HFFc6 (cell line): ENCODE results near the gene PTPRM. TPM values are rescaled to one million over a fixed set of nuclear protein-coding genes. Genes with fewer than 3 reads are reported as not detected.

Source experiments
- DNase-seq: peaks from one replicate; pipeline ENCODE4 v3.0.0-alpha.2; 2018
- H3K27ac Mint-ChIP-seq: 2 replicates; pipeline ENCODE4 v1.8.0; 2020; ENCODE audit warnings: mild to moderate bottlenecking, mixed read lengths
- H3K27me3 Mint-ChIP-seq: 2 replicates; pipeline ENCODE4 v1.8.0; 2021; ENCODE audit warnings: mild to moderate bottlenecking, moderate library complexity, mixed read lengths; ENCODE audit not compliant: insufficient read depth
- H3K36me3 Mint-ChIP-seq: 2 replicates; pipeline ENCODE4 v1.8.0; 2021; ENCODE audit warnings: low read depth, mixed read lengths
- H3K4me1 Mint-ChIP-seq: 2 replicates; pipeline ENCODE4 v1.8.0; 2020; ENCODE audit warnings: low read depth, mixed read lengths
- H3K4me3 Mint-ChIP-seq: 2 replicates; pipeline ENCODE4 v1.8.0; 2020; ENCODE audit warnings: mild to moderate bottlenecking, moderate library complexity, mixed read lengths
- H3K9me3 Mint-ChIP-seq: 2 replicates; pipeline ENCODE4 v1.8.0; 2020; ENCODE audit warnings: mild to moderate bottlenecking, mixed read lengths
- CTCF ChIP-seq: fragments of 200-600 bp; sonication (generic); IDR thresholded peaks from 2 replicates; pipeline ENCODE4 v1.5.0; 2021; ENCODE audit warnings: antibody characterized with exemption, mild to moderate bottlenecking
- total RNA-seq, 6 experiments: library from RNA; stranded (reverse); fragmentation: NEBNext Ultra II Directional; extraction: Animal tissue kit (Norgen Biotek cat#: 25700); gene quantifications; 2 replicates in 1 of 6; 3 replicates in 5 of 6; pipeline ENCODE4 v1.2.3, GENCODE V29; 2021

PTPRM gene
- total RNA-seq, 6 experiments from 2014 or later, result 39.4 to 49.8 (median 43.8) TPM

GRCh38 chr18:8241731-8242130 lies 674.6 kb downstream of the PTPRM start:
- Mint-ChIP-seq H3K4me1 (peaks cover 6% of the 10 kb centered on the region; the same call in 1 of the 2 replicates), H3K4me3 (no peak overlapping the region)

GRCh38 chr18:8242151-8242696 lies 675.1 kb downstream of the PTPRM start:
- no peak overlapping the region for H3K27ac Mint-ChIP-seq
- no peaks in the 10 kb centered on the region for H3K36me3 Mint-ChIP-seq
- no peak overlapping the region for H3K4me3 Mint-ChIP-seq
- TF ChIP-seq CTCF, result no peak
- H3K9me3 Mint-ChIP-seq, result no peaks in the 10 kb centered on the region
- no peaks in the 10 kb centered on the region; the same call in 1 of the 2 replicates for H3K27me3 Mint-ChIP-seq
- peaks cover 6% of the 10 kb centered on the region; the same call in 1 of the 2 replicates for H3K4me1 Mint-ChIP-seq
- no peak for DNase-seq

More at GRCh38 chr18:8241731-8242130, 674.6 kb downstream of the PTPRM start:
- H3K36me3 Mint-ChIP-seq, result no peaks in the 10 kb centered on the region
- no peaks in the 10 kb centered on the region; the same call in 1 of the 2 replicates for H3K27me3 Mint-ChIP-seq
- H3K9me3 Mint-ChIP-seq, result no peaks in the 10 kb centered on the region
- TF ChIP-seq CTCF, result no peak
- H3K27ac Mint-ChIP-seq, result no peak overlapping the region
- DNase-seq, result no peak

DNA sequence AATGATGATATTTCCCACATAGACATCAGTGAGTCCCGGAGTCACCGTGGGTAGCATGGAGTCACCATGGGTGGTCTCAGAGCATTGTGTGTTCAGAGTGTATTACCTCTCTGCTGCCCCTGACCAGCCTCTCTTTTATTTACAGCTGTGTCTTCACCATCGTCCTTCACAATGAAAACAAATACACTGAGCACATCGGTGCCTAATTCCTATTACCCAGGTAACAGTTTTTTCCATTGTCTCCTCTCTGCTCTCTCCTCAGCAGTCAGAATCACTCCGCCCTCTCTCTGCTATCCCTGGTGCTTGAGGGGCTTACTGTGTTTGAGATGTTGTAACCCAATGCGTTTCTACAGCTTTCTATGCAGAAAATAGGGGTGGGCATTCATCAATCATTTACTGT lies 680.6 kb downstream of the PTPRM start:
- Mint-ChIP-seq H3K9me3 (no peaks in the 10 kb centered on the region), H3K27ac (no peak overlapping the region), H3K4me1 (peaks cover 15% of the 10 kb centered on the region), H3K27me3 (no peaks in the 10 kb centered on the region), H3K36me3 (no peaks in the 10 kb centered on the region), H3K4me3 (no peak overlapping the region)
- TF ChIP-seq CTCF, result no peak
- DNase-seq, result no peak

DNA sequence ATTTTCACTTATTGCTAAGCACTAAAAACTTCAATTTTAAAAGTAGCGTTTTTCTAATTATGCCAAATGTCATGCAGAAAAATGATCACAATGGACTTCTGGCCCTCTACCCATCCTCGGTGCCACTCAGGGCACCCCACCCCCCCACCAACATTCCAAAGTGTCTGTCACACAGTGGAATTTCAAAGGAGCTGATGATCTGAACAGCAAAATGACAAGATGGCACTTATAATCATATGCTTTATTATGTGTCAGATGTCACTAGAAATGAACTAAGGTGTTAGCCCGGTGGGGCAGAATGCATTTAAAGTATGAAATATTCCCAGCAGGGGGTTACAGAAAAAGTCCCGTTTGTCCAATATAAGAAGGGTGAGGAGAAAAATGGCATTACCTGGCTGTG lies 681.5 kb downstream of the PTPRM start:
- Mint-ChIP-seq H3K4me3 (no peak overlapping the region), H3K27me3 (no peaks in the 10 kb centered on the region), H3K36me3 (no peaks in the 10 kb centered on the region), H3K27ac (no peak overlapping the region), H3K4me1 (peaks cover 15% of the 10 kb centered on the region), H3K9me3 (no peaks in the 10 kb centered on the region)
- no peak for DNase-seq
- no peak for TF ChIP-seq CTCF

GRCh38 chr18:8249811-8250210 lies 682.7 kb downstream of the PTPRM start:
- Mint-ChIP-seq H3K27me3 (no peaks in the 10 kb centered on the region), H3K27ac (no peak overlapping the region), H3K9me3 (no peaks in the 10 kb centered on the region), H3K36me3 (no peaks in the 10 kb centered on the region), H3K4me1 (peaks cover 15% of the 10 kb centered on the region), H3K4me3 (no peak overlapping the region)
- no peak for DNase-seq
- TF ChIP-seq CTCF, result no peak

DNA sequence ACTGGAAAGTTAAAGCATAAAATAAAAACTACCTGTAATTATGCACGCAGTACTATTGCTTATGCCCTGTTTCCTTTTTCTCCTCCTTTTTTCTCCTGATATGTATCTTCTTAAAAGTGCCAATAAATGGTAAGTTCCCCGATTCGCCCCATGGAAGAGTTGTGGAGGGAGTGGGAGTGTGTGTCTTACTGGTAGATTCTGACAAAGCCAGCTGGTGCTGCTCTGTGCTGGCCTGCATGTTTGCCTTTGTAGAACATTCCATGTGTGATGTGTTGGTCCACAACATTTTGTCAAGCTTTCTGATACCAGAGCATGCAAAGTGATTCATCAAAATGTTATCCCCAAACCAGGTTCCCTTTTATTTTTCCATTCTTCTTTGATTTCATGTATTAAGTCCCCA lies 685.3 kb downstream of the PTPRM start:
- no peak for TF ChIP-seq CTCF
- no peak for DNase-seq
- no peak overlapping the region for H3K4me3 Mint-ChIP-seq

More for the DNA sequence above, 685.3 kb downstream of the PTPRM start:
- peaks cover 15% of the 10 kb centered on the region for H3K4me1 Mint-ChIP-seq
- H3K36me3 Mint-ChIP-seq, result no peaks in the 10 kb centered on the region
- no peaks in the 10 kb centered on the region for H3K9me3 Mint-ChIP-seq
- H3K27ac Mint-ChIP-seq, result no peak overlapping the region
- H3K27me3 Mint-ChIP-seq, result no peaks in the 10 kb centered on the region
